Epithelial cell of proximal tubule (primary cell): ENCODE measurements around the gene BZW1. TPM values are rescaled to one million over a fixed set of nuclear protein-coding genes. Genes with fewer than 3 reads are reported as not detected.

Experiments
- DNase-seq: peaks from one replicate; pipeline ENCODE4 v3.0.0-alpha.2; 2011; ENCODE audit warnings: low read depth
- H3K4me3 ChIP-seq: 2 replicates; pipeline ENCODE4 v1.5.1; 2011; ENCODE audit warnings: low read depth, mild to moderate bottlenecking, low read length
- total RNA-seq: library from RNA; depleted of rRNA; stranded (reverse); fragments of >200 nt; gene quantifications from 2 replicates; pipeline ENCODE4 v1.2.3, GENCODE V29; 2015
- TF ChIP-seq, protein P1 (sequence below): conservative IDR thresholded peaks from 2 replicates; pipeline ENCODE4 v1.5.1; 2012; ENCODE audit warnings: low read depth, mild to moderate bottlenecking, low read length

Gene BZW1
- total RNA-seq, 1 donor from 2014 or later, result 594 TPM

GRCh38 chr2:200847939-200848338 is 36.2 kb downstream of the BZW1 start:
- no peak for DNase-seq

DNA sequence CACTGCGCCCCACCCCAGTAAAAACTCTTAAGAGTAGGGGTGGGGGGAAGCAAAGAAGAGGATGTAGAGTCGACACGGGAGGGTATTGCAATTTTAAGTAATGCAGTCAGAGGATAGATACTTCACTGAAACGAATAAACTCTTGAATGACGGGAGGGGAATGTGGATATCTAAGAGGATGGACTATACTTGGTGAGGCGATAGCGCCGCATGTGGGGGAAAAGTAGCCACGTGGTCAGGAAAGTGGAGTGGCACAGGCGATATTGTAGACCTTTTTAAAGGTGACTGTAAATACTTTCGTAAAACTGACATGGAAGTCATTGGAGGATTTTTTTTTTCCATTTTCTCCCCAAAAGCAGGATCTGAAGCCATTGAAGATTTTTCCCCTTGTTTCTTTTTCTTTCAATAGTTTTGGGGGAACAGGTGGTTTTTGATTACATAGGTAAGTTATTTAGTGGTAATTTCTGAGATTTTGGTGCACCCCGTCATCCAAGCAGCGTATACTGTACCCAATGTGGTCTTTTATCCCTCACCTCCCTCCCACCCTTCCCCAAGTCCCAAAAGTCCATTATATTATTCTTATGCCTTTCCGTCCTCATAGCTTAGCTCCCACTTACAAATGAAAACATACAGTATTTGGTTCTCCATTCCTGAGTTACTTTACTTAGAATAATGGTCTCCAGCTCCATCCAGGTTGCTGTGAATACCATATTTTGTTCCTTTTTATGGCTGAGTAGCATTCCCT is 39.0 kb downstream of the BZW1 start:
- no peak for DNase-seq
- TF ChIP-seq, protein P1, sequence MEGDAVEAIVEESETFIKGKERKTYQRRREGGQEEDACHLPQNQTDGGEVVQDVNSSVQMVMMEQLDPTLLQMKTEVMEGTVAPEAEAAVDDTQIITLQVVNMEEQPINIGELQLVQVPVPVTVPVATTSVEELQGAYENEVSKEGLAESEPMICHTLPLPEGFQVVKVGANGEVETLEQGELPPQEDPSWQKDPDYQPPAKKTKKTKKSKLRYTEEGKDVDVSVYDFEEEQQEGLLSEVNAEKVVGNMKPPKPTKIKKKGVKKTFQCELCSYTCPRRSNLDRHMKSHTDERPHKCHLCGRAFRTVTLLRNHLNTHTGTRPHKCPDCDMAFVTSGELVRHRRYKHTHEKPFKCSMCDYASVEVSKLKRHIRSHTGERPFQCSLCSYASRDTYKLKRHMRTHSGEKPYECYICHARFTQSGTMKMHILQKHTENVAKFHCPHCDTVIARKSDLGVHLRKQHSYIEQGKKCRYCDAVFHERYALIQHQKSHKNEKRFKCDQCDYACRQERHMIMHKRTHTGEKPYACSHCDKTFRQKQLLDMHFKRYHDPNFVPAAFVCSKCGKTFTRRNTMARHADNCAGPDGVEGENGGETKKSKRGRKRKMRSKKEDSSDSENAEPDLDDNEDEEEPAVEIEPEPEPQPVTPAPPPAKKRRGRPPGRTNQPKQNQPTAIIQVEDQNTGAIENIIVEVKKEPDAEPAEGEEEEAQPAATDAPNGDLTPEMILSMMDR, result no peak
- H3K4me3 ChIP-seq, result no peak overlapping the region

More at GRCh38 chr2:200847939-200848338, 36.2 kb downstream of the BZW1 start:
- H3K4me3 ChIP-seq, result no peak overlapping the region
- TF ChIP-seq, protein P1, result no peak

GRCh38 chr2:200851398-200852248 is 39.9 kb downstream of the BZW1 start:
- TF ChIP-seq, protein P1, result no peak
- H3K4me3 ChIP-seq, result no peak overlapping the region
- no peak for DNase-seq

- TF ChIP-seq, protein P1, result no peak
- DNase-seq, result no peak
- no peak overlapping the region for H3K4me3 ChIP-seq
These were observed 40.9 kb downstream of the BZW1 start for GRCh38 chr2:200852605-200853004.

- DNase-seq, result no peak
- TF ChIP-seq, protein P1, result no peak
- no peak overlapping the region for H3K4me3 ChIP-seq
These were observed 45.1 kb downstream of the BZW1 start for GRCh38 chr2:200856806-200857205.

DNA sequence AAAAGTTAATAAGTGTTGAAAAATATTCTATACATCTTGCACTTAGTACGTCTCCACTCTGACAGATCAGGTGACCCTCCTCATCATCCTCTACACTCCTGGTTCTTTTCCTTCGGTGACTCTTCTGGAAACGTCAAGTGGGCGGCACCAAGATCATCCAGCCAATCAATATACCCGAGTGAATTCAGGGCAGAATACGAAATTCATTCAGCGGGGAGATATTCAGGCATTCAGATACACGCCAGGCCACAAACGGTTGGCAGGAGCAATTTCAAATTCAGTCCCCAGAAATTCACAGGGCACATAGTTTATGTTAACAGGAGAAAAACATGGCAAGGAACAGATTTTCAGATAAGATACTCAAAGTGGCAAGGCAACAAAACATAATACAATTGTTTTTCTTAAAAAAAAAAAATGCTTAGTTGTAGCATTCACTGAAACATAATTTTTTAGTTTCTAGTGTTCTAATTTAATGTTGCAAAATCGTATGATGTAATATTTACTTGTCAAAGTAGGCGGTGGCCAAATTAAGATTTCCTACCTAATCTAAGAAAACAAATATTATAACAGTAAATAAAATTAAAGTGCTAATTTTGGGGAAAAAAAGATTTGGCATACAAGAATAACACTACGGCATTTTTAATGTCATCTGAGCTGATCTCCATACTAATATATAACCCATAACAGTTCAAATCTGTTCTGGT is 48.5 kb downstream of the BZW1 start:
- DNase-seq, result no peak
- H3K4me3 ChIP-seq, result no peak overlapping the region
- TF ChIP-seq, protein P1, result no peak
